ENCODE measurements around the gene TNF.

- TF ChIP-seq POLR2A (IDR thresholded peaks at IDR 0.05) (no peak), EP300 (IDR thresholded peaks at IDR 0.05) (no peak), POLR2AphosphoS5 (IDR thresholded peaks at IDR 0.05) (no peak)
Observed at GRCh38 chr6:31541059-31541657, 34.2 kb upstream of the TNF start.
